Endometrium (tissue), 2 donors: ENCODE results near the gene MRPS12.

Experiments used
- FAIRE-seq: peaks from 2 replicates; lab custom pipeline; 2012; peaks lifted over from hg19 to GRCh38; lab: Jason Lieb, UNC
- donor health status: control.
- donor health status: control.

The MRPS12 gene

DNA sequence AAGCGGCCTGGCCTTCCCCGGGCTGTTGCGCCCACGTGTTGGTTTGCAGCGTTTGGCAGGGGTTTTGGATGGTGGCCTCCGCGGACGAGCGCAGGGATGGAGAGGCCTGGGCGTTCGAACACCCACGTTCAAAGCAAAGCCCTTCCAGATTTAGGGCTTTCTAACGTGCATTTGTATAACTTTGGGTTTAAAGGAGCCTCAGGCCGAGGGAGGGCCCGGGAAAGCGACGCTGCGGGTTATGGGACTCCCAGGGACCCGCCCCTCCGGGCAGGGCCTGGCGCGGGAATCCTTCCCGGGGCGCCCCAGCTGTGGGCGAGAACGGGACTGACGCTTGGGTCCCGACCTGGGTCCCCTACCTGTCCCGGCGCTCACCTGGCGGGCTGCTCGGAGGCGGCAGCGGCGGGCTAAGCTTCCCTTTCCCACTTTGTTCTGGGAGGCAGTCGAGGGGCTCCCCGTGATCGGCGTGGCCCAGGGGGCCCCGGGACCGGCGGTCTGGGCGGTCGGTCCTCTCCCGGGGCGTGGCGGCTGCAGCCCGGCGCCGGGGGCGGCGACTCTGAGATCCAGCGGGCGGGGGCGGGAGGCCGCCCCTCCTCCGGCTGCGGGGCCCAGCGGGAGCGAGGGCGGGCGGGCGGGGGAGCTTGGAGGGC, 44.6 kb downstream of the MRPS12 start, which contains the start of gene FBXO17:
FBXO17 (minus strand) TSS at position 529 of the 647 bp plus-strand sequence. CDS start 25,423 bp downstream, outside the sequence.
- FAIRE-seq, result no peak

- no peak for FAIRE-seq
Observed at GRCh38 chr19:38975861-38976271, 45.1 kb downstream of the MRPS12 start.

- no peak for FAIRE-seq
Observed at GRCh38 chr19:38977445-38978325, 46.9 kb downstream of the MRPS12 start.

DNA sequence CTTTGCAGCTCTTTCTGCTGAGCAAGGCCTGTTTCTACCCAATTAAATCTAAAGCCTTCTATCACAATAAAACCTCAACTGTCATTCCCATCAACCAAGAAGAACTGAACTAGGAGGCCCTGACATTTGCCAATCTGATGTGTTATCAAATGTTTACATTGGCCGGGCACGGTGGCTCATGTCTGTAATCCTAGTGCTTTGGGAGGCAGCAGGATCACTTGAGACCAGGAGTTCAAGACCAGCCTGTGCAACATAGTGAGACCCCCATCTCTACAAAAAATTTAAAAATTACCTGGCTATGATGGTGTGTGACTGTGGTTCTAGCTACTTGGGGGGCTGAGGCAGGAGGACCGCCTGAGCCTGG, 47.6 kb downstream of the MRPS12 start:
- no peak for FAIRE-seq

DNA sequence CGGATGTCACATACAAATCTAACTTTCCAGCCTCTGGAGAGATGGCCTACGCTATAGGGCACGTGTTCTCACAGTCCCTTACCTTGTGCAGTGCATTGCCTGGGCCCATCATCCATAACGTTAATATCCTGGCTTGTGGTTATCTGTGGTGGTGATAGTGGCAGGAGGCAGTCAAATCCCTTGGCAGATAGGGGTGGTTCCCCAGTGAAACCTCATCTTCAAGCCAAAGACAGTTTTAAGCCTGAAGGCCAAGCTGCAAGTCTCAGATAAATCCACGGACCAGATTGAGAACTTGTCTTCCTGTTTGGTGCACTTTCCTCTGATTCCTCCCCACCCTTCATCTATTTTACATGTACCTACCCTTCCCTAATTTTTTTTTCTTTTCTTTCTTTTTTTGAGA, 49.1 kb downstream of the MRPS12 start:
- FAIRE-seq, result no peak

DNA sequence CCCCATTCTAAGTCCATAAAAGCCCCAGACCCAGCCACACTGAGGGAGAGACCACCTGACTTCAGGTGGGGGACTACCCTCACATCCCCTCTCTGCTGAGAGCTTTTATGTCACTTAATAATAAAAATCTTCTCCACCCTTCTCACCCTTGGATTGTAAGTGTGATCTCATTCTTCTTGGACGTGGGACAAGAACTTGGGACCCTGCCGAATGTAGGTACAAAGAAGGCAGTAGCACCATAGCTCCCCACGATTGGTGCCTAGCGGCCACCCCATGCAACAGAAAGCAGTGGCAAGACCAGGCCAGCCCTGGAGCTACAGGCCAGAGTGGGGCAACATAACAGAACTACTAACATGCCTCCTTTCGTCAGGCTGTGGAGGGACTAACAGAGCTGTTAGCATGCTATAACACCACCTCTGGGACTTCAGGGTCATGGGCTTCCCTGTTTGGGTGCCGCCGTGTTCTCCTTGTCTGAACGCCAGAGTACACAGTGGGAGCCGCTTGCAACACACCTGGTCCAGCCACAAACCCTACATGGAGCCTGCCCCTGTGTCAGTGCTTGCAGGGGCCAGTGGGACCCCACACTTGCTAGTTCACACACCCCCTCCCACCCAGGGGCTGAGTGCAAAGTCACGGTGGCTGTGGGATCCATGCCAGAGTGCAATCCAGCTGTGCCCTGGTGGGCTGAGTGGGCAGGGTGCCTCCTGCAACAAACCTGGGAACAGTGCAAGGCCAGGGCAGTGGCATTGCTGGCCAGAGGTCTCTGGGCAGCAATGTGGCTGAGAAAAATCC, 50.0 kb downstream of the MRPS12 start:
- FAIRE-seq, result no peak
